ENCODE results near the gene TARS3.

TARS3 gene

GRCh38 chr15:101619615-101619865, 104.7 kb downstream of the TARS3 start:
- no peak for DNase-seq

DNA sequence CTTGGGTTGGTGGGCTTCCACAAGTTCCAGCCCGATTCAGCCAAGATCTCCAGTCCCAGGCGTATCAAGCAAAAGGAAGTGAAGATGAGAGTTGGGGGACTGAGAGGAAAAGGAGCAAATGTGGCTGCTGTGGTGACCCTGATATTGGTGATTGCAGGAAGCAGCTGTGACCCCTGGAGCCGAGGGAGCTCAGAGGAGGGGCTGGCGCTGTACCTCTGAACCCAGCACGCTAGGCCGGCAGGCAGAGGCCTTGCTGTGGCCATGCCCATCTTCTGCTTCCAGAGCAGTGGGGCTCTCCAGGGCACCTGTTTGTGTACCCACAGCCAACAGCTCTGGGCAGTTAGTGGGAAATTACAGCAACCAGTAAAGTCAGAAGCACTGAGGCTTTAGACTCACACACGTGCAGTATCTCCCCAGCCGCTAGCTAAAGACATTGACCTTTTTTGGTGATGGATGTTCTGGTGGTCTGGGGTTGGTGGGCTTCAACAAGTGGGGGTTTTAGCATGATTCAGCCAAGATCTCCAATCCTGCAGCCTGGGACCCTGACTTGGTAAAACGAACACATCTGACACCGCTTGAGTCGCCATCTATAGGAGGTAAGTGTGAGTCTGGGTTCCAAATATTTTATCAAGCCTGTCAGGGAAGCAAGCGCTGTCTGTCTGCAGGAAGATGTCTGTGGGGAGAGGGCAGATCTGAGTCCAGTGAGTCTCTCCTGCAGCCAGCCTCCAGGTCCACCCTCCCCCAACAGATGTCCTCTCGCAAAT, 105.2 kb downstream of the TARS3 start:
- DNase-seq: no peak

DNA sequence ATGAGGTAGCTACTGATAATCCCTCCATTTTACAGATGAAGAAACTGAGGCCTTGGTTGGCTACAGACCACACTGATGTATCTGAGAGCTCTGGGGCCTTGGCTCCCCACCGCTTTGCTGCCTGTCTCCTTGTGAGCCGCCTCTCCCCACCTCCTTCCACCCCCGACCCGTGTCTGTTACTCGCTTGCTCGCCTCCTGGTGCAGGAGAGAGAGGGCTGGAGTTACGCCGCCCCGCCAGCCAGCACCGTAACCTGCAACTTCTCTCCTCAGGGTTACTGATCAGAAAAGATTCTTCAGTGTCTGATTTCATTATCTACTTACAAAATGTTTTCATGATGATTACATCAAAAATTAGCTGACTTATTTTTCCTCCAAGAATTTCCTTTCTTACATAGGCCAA, 106.2 kb downstream of the TARS3 start:
- no peak for DNase-seq

- DNase-seq: no peak
Measured at GRCh38 chr15:101617390-101617965, 106.8 kb downstream of the TARS3 start.

DNA sequence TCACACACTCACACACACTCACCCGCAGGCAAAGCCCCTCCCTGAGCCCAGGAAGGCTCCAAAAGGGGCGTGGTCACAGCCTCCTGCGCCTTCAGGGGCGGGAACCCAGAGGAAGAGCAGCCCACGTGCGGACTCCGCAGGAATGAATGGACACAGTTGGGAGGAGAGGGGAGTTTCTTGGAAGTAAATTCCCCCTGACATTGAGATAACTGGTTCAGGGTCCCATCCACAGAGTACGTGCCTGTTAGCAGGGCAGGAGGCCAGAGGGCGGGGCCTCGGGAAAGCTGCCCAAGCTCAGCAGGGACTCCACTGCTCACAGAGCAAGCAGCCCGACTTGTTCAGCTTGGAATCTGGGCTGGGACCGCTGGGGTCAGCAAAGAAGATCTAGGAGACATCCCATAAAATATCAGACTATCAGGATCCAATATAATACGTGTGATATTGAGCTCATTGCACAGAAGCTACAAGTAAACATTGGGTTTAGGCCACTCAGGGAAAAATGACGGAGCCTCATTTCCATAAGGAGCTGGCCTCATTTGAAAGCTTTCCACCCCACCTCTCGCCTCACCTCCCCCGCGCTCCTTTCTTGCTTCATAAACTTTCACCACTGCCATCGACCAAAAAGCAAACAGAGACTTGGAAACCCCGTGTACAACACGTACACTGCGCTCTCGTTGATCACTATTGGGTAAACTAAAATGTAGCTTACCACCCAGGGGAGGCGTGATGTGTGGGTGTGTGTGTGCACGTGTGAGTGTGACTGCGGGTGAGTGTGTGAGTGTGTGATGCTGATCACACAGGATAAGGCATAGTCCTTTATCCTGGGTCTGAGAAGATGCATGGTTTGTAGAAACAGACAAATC, 108.1 kb downstream of the TARS3 start:
- DNase-seq: no peak

DNA sequence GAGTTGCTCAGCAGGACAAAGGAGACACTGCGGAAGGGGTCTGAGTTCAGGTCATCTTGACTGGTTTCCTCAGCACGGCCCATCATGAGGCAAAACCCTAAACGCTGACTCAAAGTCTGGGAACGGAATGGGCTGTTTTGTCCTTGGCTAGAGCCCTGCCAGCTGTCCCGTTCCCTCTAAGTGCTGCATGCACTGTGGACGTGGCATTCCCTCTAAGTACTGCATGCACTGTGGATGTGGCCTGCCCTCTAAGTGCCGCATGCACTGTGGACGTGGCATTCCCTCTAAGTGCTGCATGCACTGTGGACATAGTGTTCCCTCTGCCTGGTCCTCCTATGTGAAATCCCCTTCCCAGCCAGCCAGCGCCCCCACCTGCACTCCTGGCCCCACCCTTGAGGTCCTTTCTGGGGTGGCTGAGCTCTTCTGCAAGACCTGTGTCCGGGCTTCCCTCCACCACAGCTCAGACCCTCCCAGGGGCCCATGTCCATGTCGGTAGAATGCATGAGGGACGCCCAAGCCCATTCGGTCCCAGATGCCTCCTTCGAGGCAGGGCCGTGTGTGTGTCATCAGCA, 108.8 kb downstream of the TARS3 start:
- no peak for DNase-seq

DNA sequence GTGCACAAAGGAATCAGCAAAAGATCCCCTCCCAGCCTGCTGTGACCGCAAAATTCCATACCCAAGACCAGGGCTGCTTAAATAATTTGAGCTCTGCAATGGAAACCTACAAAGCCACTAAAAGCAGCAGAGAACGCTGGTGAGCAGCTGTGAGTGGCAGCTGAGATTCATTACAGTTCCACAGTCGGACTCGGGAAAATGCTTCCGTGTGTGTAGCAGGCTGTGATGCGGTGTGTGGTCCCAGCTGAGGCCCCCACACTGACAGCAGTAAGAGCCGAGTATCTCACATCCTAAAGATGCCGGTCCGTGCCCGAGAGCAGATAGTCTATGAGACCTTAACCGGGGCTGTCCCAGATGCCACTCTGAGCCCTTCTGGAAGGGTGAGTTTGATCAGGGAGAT, 109.5 kb downstream of the TARS3 start:
- no peak for DNase-seq

DNA sequence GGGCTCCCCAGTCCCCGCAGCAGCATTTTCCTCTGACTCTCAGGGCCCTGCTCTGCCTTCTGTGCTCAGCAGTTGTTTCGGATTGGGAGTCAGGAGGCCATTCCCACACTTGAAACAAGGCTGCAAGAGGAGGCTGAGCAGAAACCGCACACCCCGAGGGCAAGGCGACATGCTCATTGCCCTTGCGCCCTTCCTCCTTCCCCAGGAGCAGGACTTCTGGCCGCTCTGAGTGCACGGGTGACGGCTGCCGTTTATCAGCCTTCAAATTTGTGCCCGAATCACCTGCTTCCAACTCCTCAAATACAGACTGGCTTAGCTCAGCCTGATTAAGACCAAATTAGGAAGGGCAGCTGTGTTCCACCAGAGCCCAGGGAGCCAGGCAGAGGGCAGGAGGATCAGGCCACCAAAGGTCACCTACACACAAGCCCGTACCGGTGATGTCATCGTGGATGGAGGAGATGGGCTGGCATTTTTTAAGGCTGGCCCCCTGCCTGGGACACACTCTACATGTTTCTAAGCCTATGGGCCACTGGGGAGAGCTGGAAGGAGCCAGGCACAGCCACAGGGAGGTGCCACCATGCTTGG, 110.2 kb downstream of the TARS3 start:
- no peak for DNase-seq

DNA sequence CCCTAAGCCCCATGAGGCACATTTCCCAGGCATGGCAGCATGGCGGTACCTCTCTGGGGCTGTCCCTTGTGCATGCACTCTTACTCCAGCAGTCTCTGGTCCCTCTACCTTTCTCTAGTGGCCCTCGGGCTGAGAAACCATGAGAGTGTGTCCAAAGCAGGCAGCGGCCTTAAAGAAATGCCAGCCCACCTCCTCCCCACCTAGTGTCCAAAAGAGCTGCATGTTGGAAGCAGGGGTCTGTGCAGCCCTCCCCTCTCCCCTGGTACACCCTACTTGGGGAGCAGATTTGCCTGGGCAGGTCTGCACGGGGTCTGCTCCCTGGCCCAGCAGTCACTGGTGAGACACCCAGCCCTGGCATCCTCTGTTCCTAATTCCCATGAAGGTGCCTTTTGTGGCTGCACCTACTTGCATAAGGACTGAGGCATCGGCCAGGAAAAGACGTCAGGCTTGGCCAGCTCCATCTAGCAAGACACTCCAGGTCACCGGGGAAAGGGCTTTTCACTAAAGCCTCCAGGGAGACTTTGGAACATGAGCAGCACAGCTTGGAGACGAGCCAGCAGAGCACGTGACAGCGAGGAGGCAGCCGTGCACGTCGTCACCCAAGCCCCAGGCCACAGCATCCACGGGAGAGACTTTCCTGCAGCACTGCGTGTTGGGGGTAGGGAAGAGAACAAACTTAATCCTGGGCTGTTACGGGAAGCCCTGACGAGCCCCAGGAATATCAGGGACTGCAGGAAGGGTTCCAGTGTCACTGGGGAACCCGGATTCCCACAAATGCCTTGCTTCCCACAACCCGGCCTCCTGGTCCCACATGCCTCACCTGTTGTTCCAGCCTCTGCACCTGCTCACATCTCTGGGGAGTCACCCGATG, 110.9 kb downstream of the TARS3 start:
- no peak for DNase-seq

- DNase-seq: no peak
Measured at GRCh38 chr15:101612676-101613075, 111.6 kb downstream of the TARS3 start.

DNA sequence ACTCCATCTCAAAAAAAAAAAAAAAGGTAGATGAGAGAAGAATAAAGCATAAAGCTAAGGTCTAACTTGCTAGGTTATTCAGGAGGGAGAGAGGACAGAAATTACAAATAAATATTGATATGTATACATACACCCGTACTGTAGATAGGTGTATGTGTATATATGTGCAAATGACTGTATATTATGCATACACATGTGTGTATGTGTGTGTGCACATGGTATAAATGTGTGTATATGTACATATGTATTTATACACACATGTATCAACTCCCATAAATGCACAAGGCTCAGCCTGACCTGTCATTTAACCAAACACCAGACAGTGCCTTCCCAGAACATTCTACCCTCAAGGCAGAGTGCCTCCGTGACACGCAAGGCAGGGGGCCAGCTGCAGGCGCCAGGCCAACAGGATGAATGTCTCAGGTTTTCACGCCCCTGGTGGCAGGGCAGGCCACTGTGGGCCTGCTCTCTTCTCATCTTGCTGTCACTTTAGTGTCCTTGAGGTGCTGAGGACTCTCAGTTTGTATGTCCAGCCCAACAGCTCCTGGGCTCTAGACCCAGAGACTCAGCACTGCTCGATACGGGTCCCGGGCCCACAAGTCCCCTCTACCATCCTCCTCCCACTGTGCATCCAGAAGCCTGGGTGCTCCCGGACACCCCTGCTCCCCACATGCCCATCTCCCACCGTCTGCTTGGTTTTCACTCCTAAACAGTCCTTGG, 112.5 kb downstream of the TARS3 start:
- no peak for DNase-seq

GRCh38 chr15:101611007-101611406, 113.3 kb downstream of the TARS3 start:
- no peak for DNase-seq

DNA sequence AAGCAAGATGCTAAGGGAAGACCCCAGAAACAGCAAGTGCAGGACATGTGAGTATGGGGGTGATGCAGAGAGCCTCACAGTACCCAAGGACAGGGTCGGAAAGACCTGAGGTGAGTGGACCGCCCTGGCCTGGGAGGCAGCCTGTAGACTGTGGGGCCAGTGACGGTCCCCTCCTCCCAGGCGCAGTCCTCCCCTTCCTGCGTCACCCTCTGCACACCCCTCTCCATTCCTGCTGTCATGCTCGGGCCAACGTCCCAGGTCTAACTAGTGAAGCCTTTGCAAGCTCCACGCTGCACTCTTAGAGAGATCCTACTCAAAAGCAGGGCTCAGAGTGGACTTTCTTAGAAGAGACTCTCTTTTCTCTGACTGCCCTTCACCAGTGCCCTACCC, 113.7 kb downstream of the TARS3 start:
- no peak for DNase-seq

- no peak for DNase-seq
Measured at GRCh38 chr15:101609742-101610610, 114.3 kb downstream of the TARS3 start.

DNA sequence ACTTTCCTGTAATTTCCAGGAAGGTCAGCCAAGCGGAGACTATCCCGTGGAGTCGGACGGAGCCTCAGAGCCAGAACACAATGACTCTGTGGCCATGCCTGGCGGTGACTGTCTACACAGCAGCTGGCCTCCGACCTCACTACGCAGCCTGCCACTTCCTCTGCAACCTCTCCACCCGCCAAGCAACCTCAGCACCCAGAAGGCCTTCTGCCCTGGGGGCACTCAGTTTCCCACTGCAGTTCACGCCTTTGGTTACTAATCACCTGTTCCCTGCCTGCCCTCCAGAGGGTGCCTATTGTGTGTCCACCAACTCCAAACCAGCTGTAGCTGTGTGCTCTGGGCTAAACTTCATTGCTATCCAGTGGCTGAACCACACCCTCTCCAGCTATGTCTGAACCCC, 116.1 kb downstream of the TARS3 start:
- DNase-seq: no peak

DNA sequence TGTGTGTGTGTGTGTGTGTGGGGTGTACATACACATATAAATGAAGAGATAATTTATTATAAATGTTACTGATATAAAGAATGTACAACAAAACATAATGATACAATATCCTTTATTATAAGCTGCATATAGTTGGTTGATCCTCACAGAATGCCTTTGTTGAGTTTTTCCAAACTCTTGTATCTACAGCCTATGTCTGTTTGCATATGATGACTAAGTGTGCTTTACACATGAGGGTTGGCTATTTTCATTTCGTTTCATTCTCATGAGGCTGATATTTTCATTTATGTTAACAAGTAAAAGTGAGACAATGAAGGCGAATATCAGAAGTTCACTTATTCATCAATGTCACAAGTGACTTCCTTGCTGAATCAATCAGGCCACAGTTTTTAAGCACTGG, 117.2 kb downstream of the TARS3 start:
- no peak for DNase-seq

DNA sequence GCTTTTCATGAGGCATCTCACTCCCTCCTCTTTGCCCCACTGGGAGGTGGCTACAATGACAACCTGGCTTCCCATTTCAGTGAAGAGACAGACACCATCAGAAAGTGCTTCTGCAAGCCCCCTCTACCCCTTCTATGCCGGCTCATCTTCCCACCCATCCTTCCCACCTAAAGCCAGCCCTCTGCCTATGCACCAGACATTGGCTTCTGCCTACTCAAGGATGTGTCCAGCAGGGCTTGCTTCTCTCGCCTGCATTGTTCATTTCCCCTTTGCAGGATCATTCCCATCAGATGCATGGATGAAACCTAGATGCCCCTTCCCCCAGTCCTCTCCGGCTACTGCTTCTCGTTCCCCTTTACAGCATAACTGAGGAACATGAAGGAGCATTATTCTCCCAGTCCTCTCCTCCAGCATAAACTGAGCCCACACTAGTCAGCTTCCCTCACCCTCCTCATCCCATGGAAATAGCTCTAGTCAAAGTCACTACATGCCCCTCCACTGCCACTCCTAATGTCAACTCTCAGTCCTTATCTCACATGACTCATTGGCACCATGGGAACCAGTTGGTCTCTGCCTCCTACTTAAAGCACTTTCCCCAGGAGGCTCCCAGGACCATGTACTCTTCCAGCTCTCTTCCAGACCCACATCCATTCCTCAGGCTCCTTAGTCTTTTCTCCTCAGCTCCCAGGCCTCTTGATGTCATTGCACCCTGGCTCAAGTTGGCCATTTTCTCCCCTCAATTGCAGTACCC, 120.0 kb downstream of the TARS3 start:
- no peak for DNase-seq
